ENCODE data around the gene DYNLL1. TPM values are rescaled to one million over a fixed set of nuclear protein-coding genes. Genes with fewer than 3 reads are reported as not detected.
A peak's percentile ranks its signal among the peaks of the same experiment; 100 is the strongest.

The DYNLL1 gene
- total and polyA plus RNA-seq, 2 of the 13 experiments (the other 11 are each of a cell fraction or from before 2014, with no cell fraction given) = 271 to 294 TPM

DNA sequence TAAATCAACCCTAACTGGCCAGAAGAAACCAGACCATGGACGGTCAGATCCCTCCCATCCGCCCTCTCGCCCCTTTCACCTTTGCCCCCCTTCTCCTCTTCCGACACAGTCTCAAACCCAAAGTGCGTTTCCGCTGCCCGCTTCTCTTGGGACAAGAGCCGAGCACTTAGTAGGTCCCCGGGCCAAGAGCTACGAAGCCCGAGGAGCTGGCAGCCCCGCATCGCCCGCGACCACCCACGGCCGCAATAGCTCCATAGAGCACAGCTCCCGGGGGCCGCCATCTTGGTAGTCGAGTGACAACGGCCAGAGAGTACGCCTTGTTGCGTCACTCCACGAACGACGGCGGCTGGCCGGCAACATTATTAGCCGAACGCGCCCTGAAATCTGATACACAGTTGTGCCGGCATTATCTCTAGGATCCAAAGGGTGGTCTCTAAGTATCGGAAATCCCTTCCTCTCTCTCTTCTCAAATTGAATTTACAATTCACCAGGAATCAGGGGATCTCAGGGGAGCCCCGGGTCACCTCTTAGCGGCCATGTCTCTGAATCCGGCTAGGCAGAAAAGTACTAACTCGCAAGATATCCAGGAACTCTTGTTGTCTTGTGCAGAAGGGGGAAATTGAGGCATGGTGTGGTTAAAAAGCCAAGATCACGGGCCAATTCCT is 33.1 kb downstream of the DYNLL1 start, which contains the start of gene COQ5 (continued):
- TF ChIP-seq PRMT3 (CRISPR knock-in tag; IDR thresholded peaks at IDR 0.05; ENCODE audit: borderline replicate concordance, low read depth) = no peak
- TF ChIP-seq ZNF142 (CRISPR knock-in tag; IDR thresholded peaks at IDR 0.05) = peak; percentile 34; the same call in 1 of the 2 replicates
- 0 out of 2 replicates have a peak, but pooled peaks have one; percentile 62 for TF ChIP-seq ZNF816 (CRISPR knock-in tag; IDR thresholded peaks at IDR 0.05; ENCODE audit: borderline replicate concordance)
- peak; percentile 38; the same call in 1 of the 2 replicates for TF ChIP-seq ARNTL (CRISPR knock-in tag; IDR thresholded peaks at IDR 0.05)
- TF ChIP-seq GTF3A (CRISPR knock-in tag; conservative IDR thresholded peaks at IDR 0.05) = 0 out of 2 replicates have a peak, but pooled peaks have one; percentile 44
- TF ChIP-seq SNAI1 (CRISPR knock-in tag; IDR thresholded peaks at IDR 0.05; ENCODE audit: borderline replicate concordance) = no peak
- TF ChIP-seq, protein P1, sequence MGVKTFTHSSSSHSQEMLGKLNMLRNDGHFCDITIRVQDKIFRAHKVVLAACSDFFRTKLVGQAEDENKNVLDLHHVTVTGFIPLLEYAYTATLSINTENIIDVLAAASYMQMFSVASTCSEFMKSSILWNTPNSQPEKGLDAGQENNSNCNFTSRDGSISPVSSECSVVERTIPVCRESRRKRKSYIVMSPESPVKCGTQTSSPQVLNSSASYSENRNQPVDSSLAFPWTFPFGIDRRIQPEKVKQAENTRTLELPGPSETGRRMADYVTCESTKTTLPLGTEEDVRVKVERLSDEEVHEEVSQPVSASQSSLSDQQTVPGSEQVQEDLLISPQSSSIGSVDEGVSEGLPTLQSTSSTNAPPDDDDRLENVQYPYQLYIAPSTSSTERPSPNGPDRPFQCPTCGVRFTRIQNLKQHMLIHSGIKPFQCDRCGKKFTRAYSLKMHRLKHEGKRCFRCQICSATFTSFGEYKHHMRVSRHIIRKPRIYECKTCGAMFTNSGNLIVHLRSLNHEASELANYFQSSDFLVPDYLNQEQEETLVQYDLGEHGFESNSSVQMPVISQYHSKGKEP (CRISPR knock-in tag; IDR thresholded peaks at IDR 0.05) = no peak
- TF ChIP-seq SOX13 (IDR thresholded peaks at IDR 0.05) = no peak
- TF ChIP-seq SOX13 (CRISPR knock-in tag; conservative IDR thresholded peaks at IDR 0.05 in 1 of 2, IDR thresholded peaks at IDR 0.05 in 1 of 2) = peak in 1 of 2 experiments; percentile 52; a peak in 2 of 4 replicates
- peak; percentile 86 for TF ChIP-seq SPEN (CRISPR knock-in tag; IDR thresholded peaks at IDR 0.05; ENCODE audit: low read depth)
- TF ChIP-seq KDM5B (CRISPR knock-in tag; IDR thresholded peaks at IDR 0.05; ENCODE audit: borderline replicate concordance) = peak; percentile 90; the same call in 1 of the 2 replicates
- TF ChIP-seq, protein P2, sequence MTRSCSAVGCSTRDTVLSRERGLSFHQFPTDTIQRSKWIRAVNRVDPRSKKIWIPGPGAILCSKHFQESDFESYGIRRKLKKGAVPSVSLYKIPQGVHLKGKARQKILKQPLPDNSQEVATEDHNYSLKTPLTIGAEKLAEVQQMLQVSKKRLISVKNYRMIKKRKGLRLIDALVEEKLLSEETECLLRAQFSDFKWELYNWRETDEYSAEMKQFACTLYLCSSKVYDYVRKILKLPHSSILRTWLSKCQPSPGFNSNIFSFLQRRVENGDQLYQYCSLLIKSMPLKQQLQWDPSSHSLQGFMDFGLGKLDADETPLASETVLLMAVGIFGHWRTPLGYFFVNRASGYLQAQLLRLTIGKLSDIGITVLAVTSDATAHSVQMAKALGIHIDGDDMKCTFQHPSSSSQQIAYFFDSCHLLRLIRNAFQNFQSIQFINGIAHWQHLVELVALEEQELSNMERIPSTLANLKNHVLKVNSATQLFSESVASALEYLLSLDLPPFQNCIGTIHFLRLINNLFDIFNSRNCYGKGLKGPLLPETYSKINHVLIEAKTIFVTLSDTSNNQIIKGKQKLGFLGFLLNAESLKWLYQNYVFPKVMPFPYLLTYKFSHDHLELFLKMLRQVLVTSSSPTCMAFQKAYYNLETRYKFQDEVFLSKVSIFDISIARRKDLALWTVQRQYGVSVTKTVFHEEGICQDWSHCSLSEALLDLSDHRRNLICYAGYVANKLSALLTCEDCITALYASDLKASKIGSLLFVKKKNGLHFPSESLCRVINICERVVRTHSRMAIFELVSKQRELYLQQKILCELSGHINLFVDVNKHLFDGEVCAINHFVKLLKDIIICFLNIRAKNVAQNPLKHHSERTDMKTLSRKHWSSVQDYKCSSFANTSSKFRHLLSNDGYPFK (CRISPR knock-in tag; IDR thresholded peaks at IDR 0.05; ENCODE audit: borderline replicate concordance) = peak; percentile 95
- no peak for TF ChIP-seq EZH2 (conservative IDR thresholded peaks at IDR 0.05; ENCODE audit: low read depth, low read length)
- peak; percentile 84; the same call in 1 of the 2 replicates for TF ChIP-seq HOXD1 (CRISPR knock-in tag; IDR thresholded peaks at IDR 0.05)
- TF ChIP-seq THAP7 (CRISPR knock-in tag; IDR thresholded peaks at IDR 0.05) = peak; percentile 48; the same call in 1 of the 2 replicates
